ENCODE results near the gene IL3RA.

DNA sequence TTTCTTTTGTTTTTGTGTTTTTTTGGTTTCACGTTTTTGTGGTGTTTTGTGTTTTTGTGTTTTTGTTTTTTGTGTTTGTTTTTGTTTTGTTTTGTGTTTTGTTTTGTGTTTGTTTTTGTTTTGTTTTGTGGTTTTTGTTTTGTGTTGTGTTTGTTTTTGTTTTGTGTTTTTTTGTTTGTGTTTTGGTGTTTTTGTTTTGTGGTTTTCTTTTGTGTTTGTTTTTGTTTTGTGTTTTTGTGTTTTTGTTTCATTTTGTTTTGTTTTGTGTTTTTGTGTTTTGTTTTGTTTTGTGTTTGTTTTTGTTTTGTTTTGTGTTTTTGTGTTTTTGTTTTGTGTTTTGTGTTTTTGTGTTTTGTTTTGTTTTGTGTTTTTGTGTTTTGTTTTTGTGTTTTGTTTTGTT, 47.0 kb upstream of the IL3RA start:
- TF ChIP-seq, protein P1, sequence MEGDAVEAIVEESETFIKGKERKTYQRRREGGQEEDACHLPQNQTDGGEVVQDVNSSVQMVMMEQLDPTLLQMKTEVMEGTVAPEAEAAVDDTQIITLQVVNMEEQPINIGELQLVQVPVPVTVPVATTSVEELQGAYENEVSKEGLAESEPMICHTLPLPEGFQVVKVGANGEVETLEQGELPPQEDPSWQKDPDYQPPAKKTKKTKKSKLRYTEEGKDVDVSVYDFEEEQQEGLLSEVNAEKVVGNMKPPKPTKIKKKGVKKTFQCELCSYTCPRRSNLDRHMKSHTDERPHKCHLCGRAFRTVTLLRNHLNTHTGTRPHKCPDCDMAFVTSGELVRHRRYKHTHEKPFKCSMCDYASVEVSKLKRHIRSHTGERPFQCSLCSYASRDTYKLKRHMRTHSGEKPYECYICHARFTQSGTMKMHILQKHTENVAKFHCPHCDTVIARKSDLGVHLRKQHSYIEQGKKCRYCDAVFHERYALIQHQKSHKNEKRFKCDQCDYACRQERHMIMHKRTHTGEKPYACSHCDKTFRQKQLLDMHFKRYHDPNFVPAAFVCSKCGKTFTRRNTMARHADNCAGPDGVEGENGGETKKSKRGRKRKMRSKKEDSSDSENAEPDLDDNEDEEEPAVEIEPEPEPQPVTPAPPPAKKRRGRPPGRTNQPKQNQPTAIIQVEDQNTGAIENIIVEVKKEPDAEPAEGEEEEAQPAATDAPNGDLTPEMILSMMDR (IDR thresholded peaks at IDR 0.05; ENCODE audit: low read length) = no peak
- no peak for TF ChIP-seq EZH2 (IDR thresholded peaks at IDR 0.05; ENCODE audit: borderline replicate concordance, low read length)
